NCI-H128 (cell line): ENCODE results near the gene PER2.
"Not testable (repeated sequence)": the region's sequence is repeated elsewhere in the genome, so short reads cannot be mapped to it uniquely, and the experiment has no call there.

ENCODE experiments used
- DNase-seq: peaks from one replicate; lab custom pipeline; 2025; ENCODE audit not compliant: unreplicated experiment; lab: John Stamatoyannopoulos, UW

The PER2 gene, protein sequence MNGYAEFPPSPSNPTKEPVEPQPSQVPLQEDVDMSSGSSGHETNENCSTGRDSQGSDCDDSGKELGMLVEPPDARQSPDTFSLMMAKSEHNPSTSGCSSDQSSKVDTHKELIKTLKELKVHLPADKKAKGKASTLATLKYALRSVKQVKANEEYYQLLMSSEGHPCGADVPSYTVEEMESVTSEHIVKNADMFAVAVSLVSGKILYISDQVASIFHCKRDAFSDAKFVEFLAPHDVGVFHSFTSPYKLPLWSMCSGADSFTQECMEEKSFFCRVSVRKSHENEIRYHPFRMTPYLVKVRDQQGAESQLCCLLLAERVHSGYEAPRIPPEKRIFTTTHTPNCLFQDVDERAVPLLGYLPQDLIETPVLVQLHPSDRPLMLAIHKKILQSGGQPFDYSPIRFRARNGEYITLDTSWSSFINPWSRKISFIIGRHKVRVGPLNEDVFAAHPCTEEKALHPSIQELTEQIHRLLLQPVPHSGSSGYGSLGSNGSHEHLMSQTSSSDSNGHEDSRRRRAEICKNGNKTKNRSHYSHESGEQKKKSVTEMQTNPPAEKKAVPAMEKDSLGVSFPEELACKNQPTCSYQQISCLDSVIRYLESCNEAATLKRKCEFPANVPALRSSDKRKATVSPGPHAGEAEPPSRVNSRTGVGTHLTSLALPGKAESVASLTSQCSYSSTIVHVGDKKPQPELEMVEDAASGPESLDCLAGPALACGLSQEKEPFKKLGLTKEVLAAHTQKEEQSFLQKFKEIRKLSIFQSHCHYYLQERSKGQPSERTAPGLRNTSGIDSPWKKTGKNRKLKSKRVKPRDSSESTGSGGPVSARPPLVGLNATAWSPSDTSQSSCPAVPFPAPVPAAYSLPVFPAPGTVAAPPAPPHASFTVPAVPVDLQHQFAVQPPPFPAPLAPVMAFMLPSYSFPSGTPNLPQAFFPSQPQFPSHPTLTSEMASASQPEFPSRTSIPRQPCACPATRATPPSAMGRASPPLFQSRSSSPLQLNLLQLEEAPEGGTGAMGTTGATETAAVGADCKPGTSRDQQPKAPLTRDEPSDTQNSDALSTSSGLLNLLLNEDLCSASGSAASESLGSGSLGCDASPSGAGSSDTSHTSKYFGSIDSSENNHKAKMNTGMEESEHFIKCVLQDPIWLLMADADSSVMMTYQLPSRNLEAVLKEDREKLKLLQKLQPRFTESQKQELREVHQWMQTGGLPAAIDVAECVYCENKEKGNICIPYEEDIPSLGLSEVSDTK (N-terminal part only)

GRCh38 chr2:238287737-238288649 is at the start of gene PER2:
TSS of gene PER2 (minus strand) at chr2:238288610. CDS start at chr2:238277936, 10,674 bp downstream.
- DNase-seq: no peak

DNA sequence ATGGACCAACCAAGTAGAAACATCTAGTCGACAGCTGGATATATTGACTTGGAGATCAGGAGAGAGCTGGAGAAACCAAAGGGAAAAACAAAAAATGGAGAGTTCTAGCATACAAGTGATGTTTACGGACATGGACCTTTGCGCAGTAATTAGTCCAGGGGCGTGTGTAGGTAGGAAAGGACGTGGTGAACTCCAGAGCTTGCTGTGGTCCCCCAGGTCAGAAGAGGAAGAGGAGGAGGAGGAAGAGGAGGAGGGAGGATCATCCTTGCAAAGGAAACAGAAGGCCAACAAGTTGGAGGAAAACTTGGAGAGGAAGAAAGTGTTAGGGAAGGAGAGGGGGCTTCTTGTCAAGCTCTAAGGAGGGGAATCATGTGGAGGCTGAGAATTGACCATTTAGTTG is 49.4 kb upstream of the PER2 start:
- DNase-seq: no peak

DNA sequence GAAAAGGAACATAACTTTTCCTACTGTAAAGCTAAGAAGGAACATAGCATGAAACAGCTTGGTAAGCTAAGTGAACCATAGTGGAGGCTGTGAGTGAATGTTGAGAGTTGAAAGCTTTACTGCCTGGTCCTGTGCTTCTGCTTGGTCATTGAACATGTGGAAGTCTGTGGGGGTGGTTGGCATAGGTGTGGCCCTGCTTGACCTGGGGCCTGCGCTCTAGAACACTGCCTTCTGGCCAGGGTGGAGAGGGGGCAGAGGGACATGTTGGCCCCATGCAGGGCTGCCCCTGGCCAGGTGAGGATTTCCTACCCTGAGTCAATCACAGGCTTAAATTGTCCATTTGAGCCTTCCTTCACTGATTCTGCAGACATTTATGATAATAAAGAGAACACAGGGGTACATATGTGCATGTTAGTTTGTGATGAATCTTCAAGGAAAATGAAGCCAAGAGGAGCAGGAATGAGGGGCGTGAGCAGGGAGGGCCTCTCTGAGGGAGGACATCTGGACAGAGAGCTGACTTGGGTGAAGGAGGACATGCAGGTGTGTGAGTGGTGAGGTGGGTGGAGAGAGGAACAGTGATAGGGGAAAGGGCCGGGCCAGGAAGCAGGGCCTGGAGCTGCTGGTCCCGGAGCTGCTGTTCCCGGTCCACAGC is 48.5 kb upstream of the PER2 start:
- DNase-seq: no peak

- DNase-seq: no peak
These were observed 47.7 kb upstream of the PER2 start for GRCh38 chr2:238336151-238336550.

- DNase-seq: not testable (repeated sequence)
These were observed 47.2 kb upstream of the PER2 start for GRCh38 chr2:238335591-238335990.

DNA sequence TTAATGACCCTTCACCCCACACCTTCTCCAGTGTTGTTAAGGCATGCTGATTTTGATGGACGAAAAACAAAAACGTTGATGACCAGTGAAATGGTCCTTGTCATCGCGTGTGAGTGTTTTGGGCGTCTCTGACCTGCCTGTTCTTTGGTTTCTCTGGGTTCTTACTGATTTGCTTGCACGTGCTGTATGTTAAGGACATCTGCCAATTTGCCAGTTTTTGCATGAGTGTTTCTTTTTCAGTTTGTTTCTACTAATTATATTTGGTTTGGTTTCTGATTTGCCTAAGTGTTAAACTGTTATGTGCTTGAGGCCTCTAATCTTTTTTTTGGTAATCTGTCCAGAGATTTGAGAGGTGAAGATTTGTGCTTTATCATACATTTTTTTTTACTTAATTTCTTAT is 46.5 kb upstream of the PER2 start:
- no peak for DNase-seq

- no peak for DNase-seq
These were observed 43.5 kb upstream of the PER2 start for GRCh38 chr2:238331916-238332315.

DNA sequence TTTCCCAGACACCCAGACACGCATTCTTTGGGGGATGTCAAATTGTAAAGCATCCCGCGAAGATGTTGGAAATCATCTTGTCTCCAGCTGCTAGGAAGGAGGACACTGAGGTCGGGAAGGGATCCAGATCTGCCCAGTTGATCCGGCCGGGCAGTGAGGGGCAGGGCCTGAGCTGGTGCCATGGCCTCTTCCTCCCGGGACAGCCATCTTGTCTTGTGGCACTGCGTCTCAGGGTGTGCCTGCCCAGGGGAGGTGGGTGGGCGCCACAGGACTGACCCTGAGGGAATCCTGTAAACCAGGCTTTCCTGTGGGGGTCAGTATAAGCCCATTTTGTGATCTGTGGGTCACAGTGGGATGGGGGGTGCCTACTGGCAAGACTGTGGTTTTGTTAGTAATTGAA is 42.0 kb upstream of the PER2 start:
- DNase-seq: no peak

DNA sequence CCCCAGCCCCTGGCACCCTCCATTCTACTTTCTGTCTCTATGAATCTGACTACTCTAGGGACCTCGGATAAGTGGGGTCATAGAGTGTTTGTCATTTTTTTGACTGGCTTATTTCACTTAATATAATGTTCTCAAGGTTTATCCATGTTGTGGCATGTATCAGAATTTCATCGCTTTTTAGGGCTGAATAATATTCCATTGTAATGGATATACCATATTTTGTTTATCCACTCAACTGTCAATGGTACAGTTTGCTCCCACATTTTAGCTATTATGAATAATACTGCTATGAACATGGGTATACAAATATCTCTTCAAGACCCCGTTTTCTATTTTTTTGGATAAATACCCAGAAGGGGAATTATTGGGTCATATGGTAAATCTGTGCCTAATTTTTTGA is 39.3 kb upstream of the PER2 start:
- DNase-seq: no peak

GRCh38 chr2:238326801-238327365 is 38.5 kb upstream of the PER2 start:
- no peak for DNase-seq

GRCh38 chr2:238325694-238326093 is 37.3 kb upstream of the PER2 start:
- DNase-seq: no peak

- not testable (repeated sequence) for DNase-seq
These were observed 35.8 kb upstream of the PER2 start for GRCh38 chr2:238324248-238324647.

DNA sequence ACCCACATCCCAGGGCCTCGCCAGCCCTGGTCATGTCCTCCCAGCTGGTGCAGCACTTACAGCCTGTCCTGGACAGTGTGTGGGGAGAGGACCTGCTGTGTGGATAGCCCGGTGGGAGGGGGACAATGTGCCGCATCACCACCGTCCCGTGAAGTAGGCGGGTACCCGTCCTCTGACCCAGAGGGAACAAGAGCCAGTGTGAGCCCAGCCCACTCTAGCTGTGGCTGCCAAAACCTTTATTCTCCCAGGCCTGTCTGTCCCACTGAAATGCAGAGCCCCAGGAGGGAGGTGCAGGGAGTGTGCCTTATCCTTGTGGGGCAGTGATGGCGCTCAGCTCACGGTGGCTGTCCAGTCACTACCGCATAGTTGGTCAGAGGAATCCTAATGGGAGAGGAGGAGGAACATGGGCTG is 33.6 kb upstream of the PER2 start:
- no peak for DNase-seq

- DNase-seq: no peak
These were observed 33.1 kb upstream of the PER2 start for GRCh38 chr2:238321467-238321866.

DNA sequence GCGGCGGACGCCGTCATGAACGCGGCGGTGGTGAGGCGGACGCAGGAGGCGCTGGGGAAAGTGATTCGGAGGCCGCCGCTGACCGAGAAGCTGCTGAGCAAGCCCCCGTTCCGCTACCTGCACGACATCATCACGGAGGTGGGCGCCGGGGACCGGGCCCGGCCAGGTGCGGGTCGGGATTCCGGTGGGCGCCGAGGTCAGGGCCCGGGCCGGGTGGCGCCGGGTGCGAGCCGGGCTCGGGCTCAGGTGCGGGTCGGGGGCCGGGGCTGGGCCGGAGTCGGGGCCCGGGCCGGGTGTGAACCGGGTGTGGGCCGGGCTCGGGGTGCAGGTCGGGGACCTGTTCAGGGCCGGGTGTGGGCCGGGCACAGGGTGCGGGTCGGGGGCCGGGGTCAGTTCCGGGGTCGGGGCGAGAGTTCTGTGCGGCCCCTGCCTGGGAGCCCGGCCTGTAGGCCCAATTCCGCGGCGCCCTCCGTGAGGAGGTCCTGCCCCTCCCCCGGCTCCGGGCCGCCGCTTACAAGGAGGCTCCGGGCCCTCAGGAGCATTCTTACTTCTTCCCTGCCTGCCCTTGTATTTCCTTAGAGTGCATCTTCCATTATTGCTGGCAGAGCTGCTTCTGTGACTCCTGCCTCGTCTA is 32.4 kb upstream of the PER2 start:
- no peak for DNase-seq

DNA sequence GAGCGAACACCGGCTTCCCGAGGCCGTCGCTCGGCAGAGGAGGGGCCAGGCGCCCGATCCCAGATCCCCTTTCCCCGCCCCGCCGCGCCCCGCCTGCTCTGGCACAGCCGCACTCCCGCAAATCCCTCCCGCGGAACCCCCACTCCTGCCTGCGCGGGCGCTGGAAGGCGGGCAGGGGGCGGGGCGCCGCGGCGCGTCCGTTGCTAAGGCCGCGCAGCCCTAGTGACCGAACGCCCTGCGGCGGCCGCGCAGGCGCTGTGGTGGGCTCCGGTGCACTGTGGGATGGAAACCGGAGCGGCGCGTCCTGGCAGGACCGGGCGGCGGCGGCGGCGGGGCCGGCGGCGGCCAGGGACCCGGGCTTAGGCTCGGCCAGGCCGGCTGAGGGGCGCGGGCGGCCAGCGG is 31.8 kb upstream of the PER2 start, which contains the start of gene TRAF3IP1:
TSS of gene TRAF3IP1 (plus strand) at position 273 of the 402 bp plus-strand sequence. CDS start 145 bp downstream, outside the sequence.
- DNase-seq: peak; percentile 63

- no peak for DNase-seq
These were observed 26.7 kb upstream of the PER2 start for GRCh38 chr2:238315031-238315595.

DNA sequence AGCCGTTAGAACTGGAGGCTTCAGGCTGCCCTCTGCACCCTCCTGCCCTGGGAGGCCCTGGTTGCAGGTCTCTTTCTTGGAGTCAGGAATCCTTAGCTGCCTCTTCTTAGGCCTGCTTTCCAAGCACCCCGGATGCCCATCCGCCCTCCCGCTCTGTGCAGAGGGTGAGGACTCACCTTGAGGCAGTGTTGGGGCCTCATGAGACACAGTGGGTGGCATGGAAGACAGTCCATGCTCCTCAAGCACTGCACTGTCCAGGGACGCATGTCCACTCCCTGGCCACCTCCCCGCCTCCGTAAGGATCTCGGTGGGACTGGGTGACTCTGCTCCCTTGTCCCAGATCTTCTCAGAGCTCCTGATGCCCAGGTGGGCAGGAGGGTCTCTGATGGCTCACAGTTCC is 26.2 kb upstream of the PER2 start:
- DNase-seq: no peak

GRCh38 chr2:238313991-238314350 is 25.6 kb upstream of the PER2 start:
- DNase-seq: no peak
